RWPE1 (cell line): ENCODE measurements around the gene SF3B1.

Experiments used
- CTCF ChIA-PET: fragments of 350-600 bp; sonication (Branson Sonifier 250); formaldehyde crosslinking; extraction: SDS; loops from one replicate; lab custom pipeline; 2021; lab: Yijun Ruan, JAX
- POLR2A ChIA-PET: fragments of 400-600 bp; formaldehyde crosslinking; extraction: SDS; loops from one replicate; lab custom pipeline; 2020; ENCODE audit warnings: antibody characterized with exemption; ENCODE audit not compliant: low non-redundant PET; lab: Yijun Ruan, JAX
- DNase-seq: peaks from one replicate; pipeline ENCODE4 v3.0.0; 2012; ENCODE audit warnings: low spot score
- H3K27ac ChIP-seq: fragments of 450-650 bp; 2 replicates; pipeline ENCODE4 v1.5.1; 2017
- CTCF ChIP-seq: fragments of 450-650 bp; conservative IDR thresholded peaks from 2 replicates; pipeline ENCODE4 v1.5.1; 2017; ENCODE audit warnings: low read depth, mild to moderate bottlenecking

Gene SF3B1

DNA sequence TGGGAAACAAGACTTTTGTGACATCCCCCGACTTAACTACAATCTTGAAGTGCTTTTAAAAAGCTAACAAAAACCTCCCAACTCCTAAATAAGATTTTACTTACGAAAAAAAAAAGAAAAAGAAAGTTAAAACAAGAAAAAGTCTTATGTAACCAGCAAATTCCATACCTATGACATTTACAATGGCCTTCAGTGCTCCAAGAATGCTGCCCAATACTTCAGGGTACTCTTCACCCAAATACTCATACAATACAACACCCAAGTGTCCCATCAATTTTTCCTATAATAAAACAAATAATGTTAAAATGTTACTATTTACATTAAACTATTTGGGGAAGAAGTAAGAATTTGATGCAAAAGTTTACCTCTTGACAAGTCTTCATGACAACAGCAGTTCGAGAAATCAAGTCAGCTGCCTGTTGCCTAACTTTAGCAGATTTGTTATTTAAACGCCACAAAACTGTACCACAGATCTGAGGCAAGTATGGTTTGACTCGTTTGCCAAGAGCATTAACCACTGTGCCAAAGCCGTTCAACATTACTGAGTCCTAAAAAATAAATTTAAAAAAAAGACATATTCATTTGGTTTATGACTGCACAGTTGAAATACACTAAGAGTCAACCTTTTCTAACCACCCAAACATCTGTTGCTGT lies 34.8 kb downstream of the SF3B1 start:
- no peak overlapping the region for H3K27ac ChIP-seq
- no peak for TF ChIP-seq CTCF
- DNase-seq: no peak
- POLR2A ChIA-PET: no interaction called here
- CTCF ChIA-PET: no interaction called here

DNA sequence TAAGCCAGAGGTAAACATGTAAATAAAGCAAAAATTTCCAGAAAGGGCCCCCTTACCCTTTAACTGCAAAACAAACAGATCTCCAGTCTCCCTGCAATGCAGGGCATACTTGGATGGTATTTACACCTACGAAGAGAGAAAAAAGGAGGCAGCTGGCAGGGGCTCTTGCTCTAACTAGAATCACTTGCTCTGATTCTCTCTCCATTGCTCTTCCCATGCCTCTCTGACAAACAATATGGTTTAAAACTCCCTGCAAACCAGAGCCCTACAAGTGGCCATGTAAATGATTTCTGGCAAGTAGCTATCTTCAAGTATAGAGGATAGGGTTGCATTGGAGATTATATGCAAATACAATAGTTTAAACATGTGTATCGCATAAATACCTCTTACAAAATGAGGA lies 35.9 kb downstream of the SF3B1 start:
- ChIA-PET POLR2A (no interaction called here), CTCF (no interaction called here)
- TF ChIP-seq CTCF: no peak
- H3K27ac ChIP-seq: no peak overlapping the region
- no peak for DNase-seq

- POLR2A ChIA-PET: no interaction called here
- no peak for DNase-seq
- CTCF ChIA-PET: no interaction called here
- no peak for TF ChIP-seq CTCF
- H3K27ac ChIP-seq: no peak overlapping the region
These were observed 43.6 kb downstream of the SF3B1 start for GRCh38 chr2:197391220-197391717.

DNA sequence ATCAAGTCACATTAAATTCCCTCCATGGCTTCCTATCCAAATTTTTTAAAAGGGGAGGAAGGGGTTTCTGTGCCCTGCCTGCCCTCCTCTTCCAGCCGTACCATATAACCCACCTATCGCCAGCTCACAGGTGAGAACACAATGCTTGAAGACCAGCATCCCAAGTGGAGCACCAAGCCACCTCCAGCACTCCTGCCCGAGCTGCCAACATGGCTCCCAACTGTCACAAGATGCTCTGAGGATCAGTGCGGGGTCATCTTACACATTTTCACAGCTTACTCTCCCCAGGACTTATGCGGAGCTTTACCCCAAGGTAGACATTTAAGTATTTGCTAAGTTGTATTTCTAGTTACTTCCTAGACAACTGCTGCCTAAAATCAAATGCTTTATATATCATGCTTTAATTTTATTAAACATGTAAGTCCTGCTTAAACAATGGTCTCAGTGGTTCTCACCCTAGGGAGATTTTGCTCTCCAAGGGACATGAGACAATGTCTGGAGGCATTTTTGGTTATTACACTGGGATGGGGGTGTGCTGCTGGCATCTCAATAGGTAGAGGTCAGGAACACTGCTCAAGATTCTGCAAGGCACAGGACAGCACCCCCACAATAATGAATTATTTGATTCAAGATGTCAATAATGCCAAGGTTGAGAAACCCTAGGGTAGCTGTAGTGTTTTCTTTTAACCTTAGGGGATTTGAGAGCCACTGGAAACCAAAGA lies 45.8 kb downstream of the SF3B1 start:
- ChIA-PET POLR2A (no interaction called here), CTCF (no interaction called here)
- DNase-seq: no peak

GRCh38 chr2:197387179-197387578 lies 47.6 kb downstream of the SF3B1 start:
- ChIA-PET CTCF (no interaction called here), POLR2A (no interaction called here)
- DNase-seq: no peak
- TF ChIP-seq CTCF: no peak
- no peak overlapping the region for H3K27ac ChIP-seq

More for the DNA sequence above, 45.8 kb downstream of the SF3B1 start:
- TF ChIP-seq CTCF: no peak
- H3K27ac ChIP-seq: no peak overlapping the region

DNA sequence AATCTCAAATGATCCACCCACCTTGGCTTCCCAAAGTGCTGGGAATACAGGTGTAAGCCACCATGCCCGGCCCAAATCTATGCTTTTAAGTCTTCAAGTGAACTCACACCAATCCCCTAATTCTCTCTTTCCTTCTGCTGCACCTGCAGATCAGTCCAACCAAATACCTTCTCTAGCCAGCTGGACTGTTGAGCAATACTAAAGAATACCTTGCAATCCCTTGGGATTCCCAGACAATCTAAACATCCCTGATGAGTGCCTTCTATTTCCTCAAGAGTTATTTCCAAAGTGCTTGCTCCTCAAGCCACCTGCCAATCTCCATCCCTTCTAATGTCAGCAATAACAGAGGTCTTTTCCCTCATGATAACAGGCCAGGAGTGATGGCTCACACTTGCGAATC lies 48.6 kb downstream of the SF3B1 start:
- no peak for DNase-seq
- ChIA-PET CTCF (no interaction called here), POLR2A (no interaction called here)
- TF ChIP-seq CTCF: no peak
- no peak overlapping the region for H3K27ac ChIP-seq
